Activated naive CD4-positive, alpha-beta T cell treated with anti-CD3 and anti-CD28 coated beads, Interleukin-2, amount 50 U/mL, for 16 hours (primary cell): ENCODE data around the gene TPMT.
A peak's percentile ranks its signal among the peaks of the same experiment; 100 is the strongest.
"Not testable (repeated sequence)": the region's sequence is repeated elsewhere in the genome, so short reads cannot be mapped to it uniquely, and the experiment has no call there.

Experiments used
- DNase-seq: peaks from one replicate; pipeline ENCODE4 v3.0.0-alpha.2; 2020

The TPMT gene

DNA sequence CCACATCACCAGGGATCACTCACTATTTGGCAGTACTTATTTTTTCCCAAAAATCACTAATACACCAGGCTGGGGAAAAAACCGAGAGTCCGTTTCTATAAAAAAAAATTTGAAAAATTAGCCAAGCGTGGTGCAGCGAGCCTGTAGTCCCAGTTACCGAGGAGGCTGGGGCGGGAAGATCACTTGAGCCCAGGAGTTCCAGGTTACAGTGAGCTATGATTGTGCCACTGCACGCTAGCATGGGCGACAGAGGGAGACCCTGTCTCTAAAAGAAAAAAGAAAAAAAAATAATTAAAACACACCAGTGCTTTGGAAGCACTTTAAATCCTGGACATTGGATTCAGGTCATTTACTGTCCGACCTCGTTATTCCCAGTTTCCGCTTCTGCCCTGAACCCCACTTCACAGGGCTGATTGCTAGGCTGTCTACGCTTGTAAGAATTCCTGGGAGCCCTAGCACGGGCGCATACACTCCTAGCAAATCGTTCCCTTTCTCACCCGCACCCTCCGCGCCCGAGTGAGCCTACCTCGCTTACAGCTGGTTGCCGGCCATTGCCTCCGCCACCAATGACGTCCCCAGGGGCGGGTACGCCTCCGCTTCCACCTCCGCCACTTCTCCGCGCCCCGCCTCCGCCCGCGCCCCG lies at the start of gene TPMT:
Gene TPMT (minus strand): TSS at position 571 of the 643 bp plus-strand sequence. CDS start 5,950 bp downstream, outside the sequence.
- DNase-seq = no peak

DNA sequence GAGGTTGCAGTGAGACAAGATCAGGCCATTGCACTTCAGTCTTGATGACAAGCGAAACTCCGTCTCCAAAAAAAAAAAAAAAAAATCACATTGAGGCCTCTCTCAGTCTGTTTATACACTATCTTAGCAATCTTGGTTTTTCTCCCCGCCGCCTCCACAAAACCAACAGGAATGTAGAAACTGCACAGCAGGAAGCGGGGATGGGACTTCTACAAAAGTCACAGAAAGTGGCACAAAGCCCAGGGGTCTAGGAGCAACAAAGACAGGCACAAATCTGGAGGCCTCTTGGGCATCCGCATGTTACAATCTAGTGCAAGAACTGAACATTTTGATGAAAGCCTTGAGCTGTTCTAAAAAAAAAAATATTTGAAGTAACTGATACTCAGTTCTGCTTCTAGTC lies 48.9 kb upstream of the TPMT start:
- DNase-seq = no peak

DNA sequence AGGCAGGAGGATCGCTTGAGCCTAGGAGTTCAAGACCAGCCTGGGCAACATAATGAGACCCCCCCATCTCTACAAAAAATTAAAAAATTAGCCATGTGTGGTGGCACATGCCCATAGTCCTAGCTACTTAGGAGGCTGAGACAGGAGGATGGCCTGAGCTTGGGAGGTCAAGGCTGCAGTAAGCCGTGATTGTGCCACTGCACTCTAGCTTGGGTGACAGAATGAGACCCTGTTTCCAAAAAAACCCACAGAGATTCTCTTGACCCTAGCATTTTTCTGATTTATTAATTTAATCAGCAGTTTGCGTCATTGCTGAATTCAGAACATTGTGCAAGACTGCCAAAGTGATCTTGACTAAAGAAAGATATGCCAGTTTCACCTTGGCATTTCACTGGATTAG lies 37.1 kb upstream of the TPMT start:
- DNase-seq = no peak

DNA sequence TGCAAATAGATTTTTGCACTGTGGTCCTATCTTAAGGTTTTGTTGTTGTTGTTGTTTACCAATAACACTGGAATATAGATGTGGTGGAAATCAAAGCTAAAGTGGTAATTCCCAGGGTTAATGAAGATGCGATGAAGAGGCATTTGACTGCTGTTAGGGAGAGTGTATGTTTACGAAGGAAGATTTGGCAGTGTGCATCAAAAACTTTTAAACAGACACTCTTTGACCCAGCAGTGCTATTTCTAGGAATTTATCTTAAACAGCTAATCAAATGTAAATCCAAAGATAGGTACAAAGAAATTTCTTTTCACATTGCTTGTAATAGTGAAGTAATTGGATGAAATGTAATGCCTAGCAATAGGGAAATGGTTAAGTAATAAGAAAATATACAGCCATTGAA lies 34.3 kb upstream of the TPMT start:
- no peak for DNase-seq

DNA sequence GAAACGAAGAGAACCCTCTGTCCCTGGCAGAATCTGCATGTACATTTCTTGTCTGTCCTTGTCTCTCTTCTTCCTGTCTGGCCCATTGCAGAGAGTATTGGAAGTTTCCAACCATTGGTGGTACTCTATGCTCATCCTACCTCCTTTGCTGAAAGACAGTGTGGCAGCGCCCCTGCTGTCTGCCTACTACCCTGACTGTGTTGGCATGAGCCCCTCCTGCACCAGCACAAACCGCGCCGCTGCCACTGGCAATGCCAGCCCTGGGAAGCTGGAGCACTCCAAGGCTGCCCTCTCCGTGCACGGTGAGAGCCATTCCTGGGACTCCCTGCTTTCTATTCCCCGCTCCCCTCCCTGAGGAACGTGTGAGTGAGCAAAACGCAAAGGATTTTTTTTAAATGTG lies 32.8 kb upstream of the TPMT start:
- DNase-seq = no peak

DNA sequence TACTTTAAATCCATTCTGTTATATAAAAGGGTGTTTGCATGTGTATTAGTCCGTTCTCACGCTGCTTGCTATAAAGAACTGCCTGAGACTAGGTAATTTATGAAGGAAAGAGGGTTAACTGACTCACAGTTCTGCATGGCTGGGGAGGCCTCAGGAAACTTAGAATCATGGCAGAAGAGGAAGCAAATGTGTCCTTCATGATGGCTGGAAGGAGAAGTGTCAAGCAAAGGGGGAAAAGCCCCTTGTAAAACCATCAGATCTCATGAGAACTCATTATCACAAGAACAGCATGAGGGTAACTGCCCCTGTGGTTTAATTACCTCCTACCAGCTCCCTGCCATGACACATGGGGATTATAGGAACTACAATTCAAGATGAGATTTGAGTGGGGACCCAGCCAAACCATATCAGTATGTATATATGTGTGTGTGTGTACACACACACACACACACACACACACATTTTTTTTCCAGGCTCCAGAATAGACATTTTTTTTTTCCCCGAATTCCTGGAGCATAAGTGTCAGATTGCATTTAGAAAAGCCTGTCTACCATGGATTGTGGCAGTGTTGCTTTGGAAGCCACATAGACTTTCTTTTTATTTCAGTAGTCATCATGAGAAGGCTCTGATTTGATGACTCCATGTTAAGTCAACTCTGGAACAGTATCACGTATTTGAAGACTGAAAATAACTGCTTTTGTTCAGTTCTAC lies 31.8 kb upstream of the TPMT start:
- no peak for DNase-seq

DNA sequence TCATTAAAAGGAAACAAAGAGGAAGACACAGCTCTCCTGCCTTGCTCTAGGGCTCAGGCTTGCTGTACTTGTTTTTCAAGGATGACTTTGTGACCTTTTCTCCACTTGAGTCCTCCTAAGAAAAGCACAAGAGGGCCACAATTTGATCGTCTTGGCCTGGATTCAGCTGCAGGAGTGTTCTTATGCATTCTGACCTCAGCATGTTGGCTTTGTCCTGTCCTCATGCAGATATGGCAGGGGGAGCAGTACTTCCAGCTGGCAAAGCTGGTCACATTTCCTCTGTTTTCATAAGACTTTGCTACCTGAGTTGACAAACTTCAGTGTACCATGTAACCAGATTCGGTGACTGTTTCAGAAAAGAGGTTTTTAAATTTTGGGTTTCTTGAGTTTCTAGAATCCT lies 31.2 kb upstream of the TPMT start:
- DNase-seq = no peak

DNA sequence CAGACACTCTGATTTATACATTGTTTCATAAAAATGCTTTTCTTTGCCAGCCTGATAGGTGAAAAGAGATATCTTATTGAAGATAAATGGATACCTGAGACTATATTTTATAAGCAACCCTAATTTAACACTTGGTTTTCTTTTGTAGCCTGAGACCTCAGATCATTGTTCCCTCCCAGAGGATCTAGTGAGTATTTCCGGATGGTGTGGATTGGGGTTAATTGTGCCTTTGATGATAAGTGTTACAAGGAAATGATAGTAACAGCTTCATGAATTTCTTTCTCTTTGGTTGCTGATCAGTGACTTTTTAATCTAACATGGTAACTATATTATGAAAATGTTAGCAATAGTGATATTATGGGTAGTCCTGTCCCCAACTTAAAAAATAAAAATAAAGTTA lies 30.7 kb upstream of the TPMT start:
- no peak for DNase-seq

DNA sequence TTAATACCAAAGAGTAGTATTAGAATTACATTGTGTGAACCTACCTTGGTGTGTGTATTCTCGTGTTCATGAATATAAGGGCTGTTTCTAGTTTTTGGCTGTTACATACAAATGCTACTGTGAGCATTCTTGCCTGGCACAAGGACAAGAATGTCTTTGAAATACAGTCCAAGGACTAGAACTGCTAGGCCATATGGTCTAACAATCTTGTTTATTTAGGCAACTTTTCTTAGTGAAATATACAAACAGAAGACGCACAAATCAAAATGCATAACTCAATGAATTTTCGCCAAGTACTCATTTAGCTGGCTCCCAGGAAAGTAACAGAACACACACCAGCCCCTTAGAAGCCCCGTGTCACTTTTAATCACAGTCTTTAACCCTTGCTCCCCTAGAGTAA lies 28.9 kb upstream of the TPMT start:
- DNase-seq = no peak

DNA sequence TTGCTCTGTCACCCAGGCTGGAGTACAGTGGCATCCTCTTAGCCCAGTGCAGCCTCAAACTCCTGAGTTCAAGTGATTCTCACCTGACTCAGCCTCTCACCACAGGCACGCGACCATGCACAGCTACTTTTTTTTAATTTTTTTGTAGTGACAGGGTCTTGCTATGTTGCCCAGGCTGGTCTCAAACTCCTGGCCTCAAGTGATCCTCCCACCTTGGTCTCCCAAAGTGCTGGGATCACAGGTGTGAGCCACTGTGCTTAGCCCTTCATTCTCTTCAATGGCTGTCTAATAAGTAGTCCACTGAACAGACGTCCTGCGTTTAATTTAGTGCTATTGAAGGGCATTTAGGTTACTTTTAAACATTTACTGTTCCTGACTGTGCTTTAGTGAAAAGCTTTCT lies 27.7 kb upstream of the TPMT start:
- no peak for DNase-seq

DNA sequence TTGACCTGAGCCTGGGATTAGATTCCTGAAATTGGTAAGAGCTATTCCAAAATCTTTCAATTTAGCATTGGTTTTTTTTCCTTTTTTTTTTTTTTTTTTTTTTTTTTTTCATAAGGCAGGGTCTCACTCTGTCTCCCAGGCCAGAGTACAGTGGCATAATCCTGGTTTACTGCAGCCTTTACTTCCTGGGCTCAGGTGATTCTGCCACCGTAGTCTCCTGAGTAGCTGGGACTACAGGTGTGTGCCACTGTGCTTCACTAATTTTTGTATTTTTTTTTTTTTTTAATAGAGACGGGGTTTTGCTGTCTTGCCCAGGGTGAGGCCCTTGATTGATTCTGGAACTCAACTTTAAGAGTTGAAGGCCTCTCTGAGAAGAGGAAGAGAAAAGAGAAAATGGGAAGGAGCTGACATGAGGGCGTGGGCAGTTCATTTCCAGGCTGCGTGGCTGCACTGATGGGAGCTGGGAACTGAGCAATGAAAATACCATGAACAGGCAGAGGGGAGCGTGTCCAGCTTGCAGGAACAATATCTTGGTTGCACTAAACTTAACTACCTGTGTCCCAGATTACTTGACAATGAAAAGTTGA lies 25.0 kb upstream of the TPMT start:
- no peak for DNase-seq

DNA sequence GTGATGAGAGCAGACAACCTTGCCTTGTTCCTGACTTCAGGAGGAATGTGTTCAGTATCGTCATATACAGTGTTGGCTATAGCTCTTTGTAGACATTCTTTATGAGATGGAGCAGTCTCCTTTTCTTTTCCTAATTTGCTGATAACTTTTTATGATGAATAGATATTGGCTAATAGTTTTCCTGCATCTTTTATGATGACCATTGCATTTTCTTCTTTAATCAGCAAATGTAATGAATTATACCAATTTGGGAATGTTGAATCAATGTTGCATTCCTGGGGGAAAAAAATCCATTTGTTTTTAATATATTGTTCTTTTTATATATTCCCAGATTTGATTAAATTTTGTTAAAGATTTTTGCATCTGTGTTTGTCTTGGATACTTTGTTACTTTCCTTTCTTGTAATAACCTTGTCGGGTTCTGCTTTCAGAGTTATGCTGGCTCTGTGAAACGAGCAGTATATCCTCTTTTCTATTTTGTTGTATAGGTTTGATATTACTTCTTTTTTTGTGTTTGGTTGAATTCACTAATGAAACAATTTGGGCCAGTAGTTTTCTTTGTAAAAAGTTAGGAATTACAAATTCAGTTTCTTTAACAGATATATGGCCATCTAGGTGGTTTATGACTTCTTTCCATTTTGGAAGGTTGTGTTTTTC lies 24.2 kb upstream of the TPMT start:
- DNase-seq = no peak

DNA sequence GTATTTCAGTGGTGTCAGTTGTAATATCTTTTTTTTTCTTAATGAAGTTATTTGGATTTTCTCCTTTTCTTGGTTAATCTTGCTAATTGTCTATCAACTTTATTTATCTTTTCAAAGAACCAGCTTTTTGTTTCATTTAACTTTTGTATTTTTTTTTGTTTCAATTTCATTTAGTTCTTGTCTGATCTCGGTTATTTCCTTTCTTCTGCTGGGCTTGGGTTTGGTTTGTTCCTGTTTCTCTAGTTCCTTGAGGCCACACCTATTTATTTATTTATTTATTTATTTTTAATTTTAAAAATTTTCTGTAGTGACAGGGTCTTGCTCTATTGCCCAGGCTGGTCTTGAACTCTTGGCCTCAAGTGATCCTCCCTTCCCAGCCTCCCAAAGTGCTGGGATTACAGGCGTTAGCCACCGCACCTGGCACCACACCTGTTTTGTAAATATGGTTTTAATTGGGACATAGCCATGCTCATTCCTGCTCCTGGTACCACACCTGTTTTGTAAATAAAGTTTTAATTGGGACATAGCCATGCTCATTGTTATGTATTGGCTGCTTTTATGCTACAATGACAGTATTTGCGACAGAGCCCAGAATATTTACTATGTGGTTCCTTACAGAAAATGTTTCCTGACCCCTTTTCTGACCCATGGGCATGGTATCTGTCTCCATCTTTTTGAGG lies 22.5 kb upstream of the TPMT start:
- DNase-seq = no peak

DNA sequence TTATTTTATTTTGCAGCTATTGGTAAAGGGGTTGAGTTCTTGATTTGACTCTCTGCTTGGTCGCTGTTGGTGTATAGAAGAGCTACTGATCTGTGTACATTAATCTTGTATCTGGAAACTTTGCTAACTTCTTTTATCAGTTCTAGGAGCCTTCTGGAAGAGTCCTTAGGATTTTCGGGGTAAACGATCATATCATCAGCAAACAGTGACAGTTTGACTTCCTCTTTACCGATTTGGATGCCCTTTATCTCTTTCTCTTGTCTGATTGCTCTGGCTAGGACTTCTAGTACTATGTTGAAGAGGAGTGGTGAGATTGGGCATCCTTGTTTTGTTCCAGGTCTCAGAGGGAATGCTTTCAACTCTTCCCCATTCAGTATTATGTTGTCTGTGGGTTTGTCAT lies 21.3 kb upstream of the TPMT start:
- DNase-seq = not testable (repeated sequence)

DNA sequence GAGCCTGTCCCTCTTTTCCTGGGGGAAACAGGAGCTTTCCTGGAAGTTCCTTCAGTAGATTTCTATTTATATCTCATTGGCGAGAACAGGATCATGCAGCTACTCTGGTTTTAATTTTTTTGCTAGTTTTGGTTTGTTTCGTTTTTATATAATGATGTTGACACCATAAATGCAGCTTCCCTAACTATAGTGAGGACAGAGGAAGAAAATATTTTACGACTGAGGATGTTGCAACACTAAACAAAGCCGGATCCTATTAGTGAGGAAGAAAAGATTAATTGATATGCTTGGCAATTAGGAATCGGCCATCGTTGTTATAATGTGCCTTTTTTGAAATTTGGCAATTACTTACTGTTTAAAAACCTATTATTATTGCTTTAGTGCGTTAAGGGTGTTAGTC lies 17.0 kb upstream of the TPMT start:
- DNase-seq = no peak

DNA sequence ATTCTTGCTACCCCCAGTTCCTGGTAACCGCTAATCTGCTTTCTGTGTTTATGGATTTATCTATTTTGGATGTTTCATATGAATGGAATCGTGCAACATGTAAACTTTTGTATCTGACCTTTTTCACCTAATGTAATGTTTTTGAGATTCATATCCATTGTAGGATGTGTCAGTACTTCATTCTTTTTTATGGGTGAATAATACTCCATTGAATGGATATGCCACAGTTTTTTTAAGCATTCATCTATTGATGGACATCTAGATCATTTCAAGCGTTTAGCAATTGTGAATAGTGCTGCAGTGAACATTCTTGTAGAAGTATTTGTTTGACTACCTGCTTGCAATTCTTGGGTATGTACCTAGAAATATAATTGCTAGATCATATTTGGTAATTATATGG lies 13.4 kb upstream of the TPMT start:
- DNase-seq = no peak

DNA sequence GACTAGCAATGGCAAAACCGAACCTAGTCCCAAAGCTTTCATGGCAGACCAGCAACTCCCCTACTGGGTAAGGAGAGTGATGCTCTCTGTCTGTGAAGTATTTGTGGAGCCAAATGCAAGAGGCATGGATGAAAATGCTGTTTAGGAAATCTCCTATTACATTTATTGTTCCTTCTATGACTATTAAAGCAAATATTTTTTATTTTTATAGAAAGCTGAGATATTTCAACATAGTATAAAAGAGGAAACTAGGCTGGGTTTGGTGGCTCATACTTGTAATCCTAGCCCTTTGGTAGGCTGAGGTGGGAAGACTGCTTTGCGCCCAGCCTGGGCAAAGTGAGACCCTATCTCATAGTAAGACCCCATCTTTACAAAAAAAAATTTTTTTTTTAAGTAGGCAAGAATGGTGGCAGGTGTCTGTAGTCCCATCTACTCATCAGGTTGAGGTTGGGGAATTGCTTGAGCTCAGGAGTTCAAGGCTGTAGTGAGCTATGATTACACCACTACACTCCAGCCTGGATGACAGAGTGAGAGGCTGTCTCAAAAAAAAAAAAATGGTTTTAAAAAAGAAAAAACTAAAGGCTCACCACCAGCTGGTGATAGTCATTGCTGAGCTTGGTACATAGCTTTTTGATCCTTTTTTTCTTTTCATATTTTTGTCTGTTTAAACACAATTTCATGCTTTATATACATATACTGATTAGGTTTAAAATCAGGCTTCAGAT lies 11.6 kb upstream of the TPMT start:
- DNase-seq = no peak

DNA sequence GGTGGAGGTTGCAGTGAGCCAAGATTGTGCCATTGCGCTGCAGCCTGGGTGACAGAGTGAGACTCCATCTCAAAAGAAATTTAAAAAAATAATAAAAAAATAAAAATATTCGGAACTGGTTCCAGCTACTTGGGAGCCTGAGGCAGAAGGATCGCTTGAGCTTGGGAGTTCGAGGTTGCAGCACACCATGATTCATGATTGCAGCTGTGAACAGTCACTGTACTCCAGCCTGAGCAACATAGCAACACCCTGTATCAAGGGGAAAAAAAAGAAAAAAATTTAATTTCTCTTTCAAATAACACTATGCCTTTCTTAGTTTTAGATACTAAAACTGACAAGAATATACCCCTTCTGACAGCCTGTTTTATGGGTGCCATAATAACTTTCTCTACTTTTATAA lies 10.9 kb upstream of the TPMT start:
- no peak for DNase-seq

DNA sequence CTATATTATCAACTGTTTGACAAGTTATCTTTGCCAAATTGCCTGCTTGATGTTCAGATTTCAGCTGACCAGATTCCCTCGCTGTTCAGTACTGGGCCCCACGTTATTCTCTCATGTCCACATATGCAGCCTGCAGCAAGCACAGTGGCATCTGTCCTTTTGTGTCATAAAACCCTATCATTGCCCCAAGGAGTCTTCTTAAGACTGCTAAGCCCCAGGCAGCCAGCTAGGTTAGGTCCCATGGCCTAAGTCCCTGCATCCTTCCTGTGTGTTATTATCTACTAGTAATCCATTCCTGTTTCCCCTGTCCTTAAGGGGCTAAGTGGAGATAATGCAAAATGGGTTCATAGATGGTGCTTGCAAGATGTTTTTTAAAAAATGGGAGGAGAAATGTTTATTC lies 7.5 kb upstream of the TPMT start:
- DNase-seq = no peak

DNA sequence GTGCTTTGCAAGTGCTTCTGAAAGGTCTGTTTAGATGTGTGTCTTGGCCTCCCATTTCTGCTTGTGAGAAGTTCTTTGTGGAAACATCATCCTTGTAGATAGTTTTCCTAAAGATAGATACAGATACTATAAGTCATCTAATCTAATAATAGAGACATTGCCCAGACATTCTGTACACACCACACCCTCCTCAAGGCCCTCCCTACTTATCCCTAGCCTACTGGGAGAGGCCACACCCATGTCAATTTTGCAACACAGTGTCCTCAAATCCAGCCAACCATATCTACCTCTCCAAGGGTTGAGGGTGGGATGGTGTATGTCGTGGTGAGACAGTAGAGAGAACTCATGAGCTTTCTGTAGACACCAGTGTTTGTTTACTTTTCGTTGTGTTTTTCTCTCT lies 6.6 kb upstream of the TPMT start:
- DNase-seq = no peak

DNA sequence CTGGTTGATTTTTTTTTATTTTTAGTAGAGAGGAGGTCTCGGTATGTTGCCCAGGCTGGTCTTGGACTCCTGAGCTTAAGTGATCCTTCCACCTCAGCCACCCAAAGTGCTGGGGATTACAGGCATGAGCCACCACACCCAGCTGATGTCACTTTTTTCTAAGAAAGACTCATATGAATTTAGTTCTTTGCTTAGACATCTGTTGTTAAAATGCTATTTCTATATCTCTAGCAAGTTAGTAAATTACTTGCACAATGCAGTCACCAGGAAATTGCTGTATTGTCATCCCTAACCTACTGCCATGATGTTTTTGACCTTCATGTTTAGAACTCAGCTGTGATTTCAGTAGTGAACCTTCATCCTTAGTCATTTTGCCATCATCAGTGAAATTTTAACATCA lies 6.0 kb upstream of the TPMT start:
- DNase-seq = no peak

DNA sequence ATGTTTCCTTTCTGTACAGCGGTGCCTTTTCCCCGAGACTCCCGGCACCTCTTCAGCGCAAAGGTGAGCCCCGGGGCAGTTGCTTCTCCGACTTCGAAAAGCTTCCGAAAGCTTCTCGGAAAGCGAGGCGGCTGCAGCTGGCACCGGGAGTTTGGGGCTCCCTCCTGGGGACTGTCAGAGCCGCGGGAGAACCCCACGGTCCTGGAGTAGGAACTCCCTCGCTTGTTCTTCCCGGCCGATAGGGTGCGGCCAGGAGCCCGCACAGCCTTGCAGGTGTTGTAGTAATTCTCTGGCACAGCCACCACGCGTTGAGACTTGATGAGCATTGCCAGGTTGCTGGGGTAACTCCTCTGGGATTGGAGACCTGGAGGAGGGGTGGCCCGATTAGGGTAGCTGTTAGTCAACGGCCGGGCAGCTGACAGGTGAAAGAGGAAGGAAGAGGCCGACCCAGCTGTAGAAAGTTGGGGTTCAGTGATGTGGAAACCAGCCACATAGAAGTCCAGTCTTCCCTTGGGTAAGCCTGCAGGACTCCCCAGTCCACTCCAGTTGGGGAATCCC lies 1.1 kb upstream of the TPMT start:
- DNase-seq = peak; percentile 46
